SK-N-SH (cell line): ENCODE results near the gene CHST11.

ENCODE experiments used
- FOXM1 ChIP-seq: IDR thresholded peaks from 2 replicates; pipeline ENCODE4 v1.4.0; 2012; ENCODE audit warnings: low read depth, mild to moderate bottlenecking
- MXI1 ChIP-seq: IDR thresholded peaks from 2 replicates; pipeline ENCODE4 v1.6.1; 2012; ENCODE audit warnings: mild to moderate bottlenecking, low read depth, low read length, improper control_type of control experiment
- RAD21 ChIP-seq: IDR thresholded peaks from 2 replicates; pipeline ENCODE4 v1.6.1; 2012; ENCODE audit warnings: mild to moderate bottlenecking, low read length
- RCOR1 ChIP-seq: fragments of 150-350 bp; IDR thresholded peaks from 2 replicates; pipeline ENCODE4 v1.6.1; 2017; ENCODE audit warnings: antibody characterized with exemption, low read length
- TAF1 ChIP-seq: IDR thresholded peaks from 2 replicates; pipeline ENCODE4 v1.6.1; 2012; ENCODE audit warnings: low read depth, mild to moderate bottlenecking, low read length, moderate library complexity, borderline replicate concordance
- TF ChIP-seq, protein P1 (sequence below): fragments of 200-600 bp; sonication (generic); IDR thresholded peaks from 2 replicates; pipeline ENCODE4 v1.6.1; 2017; ENCODE audit warnings: antibody characterized with exemption, mild to moderate bottlenecking, moderate library complexity
- TF ChIP-seq, protein P2 (sequence below): IDR thresholded peaks from 2 replicates; pipeline ENCODE4 v1.6.1; 2012; ENCODE audit warnings: mild to moderate bottlenecking, low read depth, low read length, moderate library complexity
- TF ChIP-seq, protein P3 (sequence below): fragments of 150-350 bp; IDR thresholded peaks from 2 replicates; pipeline ENCODE4 v1.6.1; 2017; ENCODE audit warnings: antibody characterized with exemption, low read length, low read depth, borderline replicate concordance

DNA sequence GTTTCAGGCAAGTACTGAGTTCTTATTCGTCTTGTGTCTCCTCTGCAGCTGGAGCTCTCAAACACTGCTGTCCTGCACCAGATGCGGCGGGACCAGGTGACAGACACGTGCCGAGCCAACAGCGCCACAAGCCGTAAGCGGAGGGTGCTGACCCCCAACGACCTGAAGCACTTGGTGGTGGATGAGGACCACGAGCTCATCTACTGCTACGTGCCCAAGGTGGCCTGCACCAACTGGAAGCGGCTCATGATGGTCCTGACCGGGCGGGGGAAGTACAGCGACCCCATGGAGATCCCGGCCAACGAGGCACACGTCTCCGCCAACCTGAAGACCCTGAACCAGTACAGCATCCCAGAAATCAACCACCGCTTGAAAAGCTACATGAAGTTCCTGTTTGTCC lies 300.2 kb downstream of the CHST11 start:
- TF ChIP-seq, protein P1, sequence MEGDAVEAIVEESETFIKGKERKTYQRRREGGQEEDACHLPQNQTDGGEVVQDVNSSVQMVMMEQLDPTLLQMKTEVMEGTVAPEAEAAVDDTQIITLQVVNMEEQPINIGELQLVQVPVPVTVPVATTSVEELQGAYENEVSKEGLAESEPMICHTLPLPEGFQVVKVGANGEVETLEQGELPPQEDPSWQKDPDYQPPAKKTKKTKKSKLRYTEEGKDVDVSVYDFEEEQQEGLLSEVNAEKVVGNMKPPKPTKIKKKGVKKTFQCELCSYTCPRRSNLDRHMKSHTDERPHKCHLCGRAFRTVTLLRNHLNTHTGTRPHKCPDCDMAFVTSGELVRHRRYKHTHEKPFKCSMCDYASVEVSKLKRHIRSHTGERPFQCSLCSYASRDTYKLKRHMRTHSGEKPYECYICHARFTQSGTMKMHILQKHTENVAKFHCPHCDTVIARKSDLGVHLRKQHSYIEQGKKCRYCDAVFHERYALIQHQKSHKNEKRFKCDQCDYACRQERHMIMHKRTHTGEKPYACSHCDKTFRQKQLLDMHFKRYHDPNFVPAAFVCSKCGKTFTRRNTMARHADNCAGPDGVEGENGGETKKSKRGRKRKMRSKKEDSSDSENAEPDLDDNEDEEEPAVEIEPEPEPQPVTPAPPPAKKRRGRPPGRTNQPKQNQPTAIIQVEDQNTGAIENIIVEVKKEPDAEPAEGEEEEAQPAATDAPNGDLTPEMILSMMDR: no peak
- no peak for TF ChIP-seq RAD21
- no peak for TF ChIP-seq TAF1
- TF ChIP-seq, protein P2, sequence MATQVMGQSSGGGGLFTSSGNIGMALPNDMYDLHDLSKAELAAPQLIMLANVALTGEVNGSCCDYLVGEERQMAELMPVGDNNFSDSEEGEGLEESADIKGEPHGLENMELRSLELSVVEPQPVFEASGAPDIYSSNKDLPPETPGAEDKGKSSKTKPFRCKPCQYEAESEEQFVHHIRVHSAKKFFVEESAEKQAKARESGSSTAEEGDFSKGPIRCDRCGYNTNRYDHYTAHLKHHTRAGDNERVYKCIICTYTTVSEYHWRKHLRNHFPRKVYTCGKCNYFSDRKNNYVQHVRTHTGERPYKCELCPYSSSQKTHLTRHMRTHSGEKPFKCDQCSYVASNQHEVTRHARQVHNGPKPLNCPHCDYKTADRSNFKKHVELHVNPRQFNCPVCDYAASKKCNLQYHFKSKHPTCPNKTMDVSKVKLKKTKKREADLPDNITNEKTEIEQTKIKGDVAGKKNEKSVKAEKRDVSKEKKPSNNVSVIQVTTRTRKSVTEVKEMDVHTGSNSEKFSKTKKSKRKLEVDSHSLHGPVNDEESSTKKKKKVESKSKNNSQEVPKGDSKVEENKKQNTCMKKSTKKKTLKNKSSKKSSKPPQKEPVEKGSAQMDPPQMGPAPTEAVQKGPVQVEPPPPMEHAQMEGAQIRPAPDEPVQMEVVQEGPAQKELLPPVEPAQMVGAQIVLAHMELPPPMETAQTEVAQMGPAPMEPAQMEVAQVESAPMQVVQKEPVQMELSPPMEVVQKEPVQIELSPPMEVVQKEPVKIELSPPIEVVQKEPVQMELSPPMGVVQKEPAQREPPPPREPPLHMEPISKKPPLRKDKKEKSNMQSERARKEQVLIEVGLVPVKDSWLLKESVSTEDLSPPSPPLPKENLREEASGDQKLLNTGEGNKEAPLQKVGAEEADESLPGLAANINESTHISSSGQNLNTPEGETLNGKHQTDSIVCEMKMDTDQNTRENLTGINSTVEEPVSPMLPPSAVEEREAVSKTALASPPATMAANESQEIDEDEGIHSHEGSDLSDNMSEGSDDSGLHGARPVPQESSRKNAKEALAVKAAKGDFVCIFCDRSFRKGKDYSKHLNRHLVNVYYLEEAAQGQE: no peak
- TF ChIP-seq, protein P3, sequence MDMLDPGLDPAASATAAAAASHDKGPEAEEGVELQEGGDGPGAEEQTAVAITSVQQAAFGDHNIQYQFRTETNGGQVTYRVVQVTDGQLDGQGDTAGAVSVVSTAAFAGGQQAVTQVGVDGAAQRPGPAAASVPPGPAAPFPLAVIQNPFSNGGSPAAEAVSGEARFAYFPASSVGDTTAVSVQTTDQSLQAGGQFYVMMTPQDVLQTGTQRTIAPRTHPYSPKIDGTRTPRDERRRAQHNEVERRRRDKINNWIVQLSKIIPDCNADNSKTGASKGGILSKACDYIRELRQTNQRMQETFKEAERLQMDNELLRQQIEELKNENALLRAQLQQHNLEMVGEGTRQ: no peak
- TF ChIP-seq MXI1: no peak
- no peak for TF ChIP-seq RCOR1
- TF ChIP-seq FOXM1: no peak
